Activated T-helper 2 cell treated with anti-CD3 and anti-CD28 coated beads, Interferon-gamma antibody, Interleukin-2, Interleukin-4, amounts not matched to agents 10 μg/mL and 5 μg/mL and 100 μg/mL, durations not matched to agents 14 hours and 24 hours and 36 hours (primary cell): ENCODE results near the gene KAT2A. TPM values are rescaled to one million over a fixed set of nuclear protein-coding genes. Genes with fewer than 3 reads are reported as not detected.
"Not testable (repeated sequence)": the region's sequence is repeated elsewhere in the genome, so short reads cannot be mapped to it uniquely, and the experiment has no call there.

Experiments
- DNase-seq: peaks from one replicate; pipeline ENCODE4 v3.0.0; 2021; ENCODE audit warnings: low spot score
- H3K27ac Mint-ChIP-seq: one replicate; pipeline ENCODE4 v1.8.0; 2021; ENCODE audit warnings: mixed read lengths
- H3K27me3 Mint-ChIP-seq: one replicate; pipeline ENCODE4 v1.8.0; 2021; ENCODE audit warnings: low read depth, mixed read lengths
- H3K36me3 Mint-ChIP-seq: one replicate; pipeline ENCODE4 v1.8.0; 2021; ENCODE audit warnings: low read depth, mixed read lengths
- H3K4me1 Mint-ChIP-seq: one replicate; pipeline ENCODE4 v1.8.0; 2021; ENCODE audit warnings: low read depth, mixed read lengths
- H3K4me3 Mint-ChIP-seq: one replicate; pipeline ENCODE4 v1.8.0; 2021; ENCODE audit warnings: low read depth, mild to moderate bottlenecking, moderate library complexity, mixed read lengths
- H3K9me3 Mint-ChIP-seq: one replicate; pipeline ENCODE4 v1.8.0; 2021; ENCODE audit warnings: mixed read lengths
- intact Hi-C: fragments of 100-400 bp; cut with micrococcal nuclease; formaldehyde crosslinking; loops from one replicate; pipeline ENCODE4 v1.15.1; 2023
- total RNA-seq: library from RNA; stranded (reverse); gene quantifications from 2 replicates; pipeline ENCODE4 v1.2.3, GENCODE V29; 2022

Gene KAT2A
- total RNA-seq, 1 donor from 2014 or later, result 59.6 TPM

DNA sequence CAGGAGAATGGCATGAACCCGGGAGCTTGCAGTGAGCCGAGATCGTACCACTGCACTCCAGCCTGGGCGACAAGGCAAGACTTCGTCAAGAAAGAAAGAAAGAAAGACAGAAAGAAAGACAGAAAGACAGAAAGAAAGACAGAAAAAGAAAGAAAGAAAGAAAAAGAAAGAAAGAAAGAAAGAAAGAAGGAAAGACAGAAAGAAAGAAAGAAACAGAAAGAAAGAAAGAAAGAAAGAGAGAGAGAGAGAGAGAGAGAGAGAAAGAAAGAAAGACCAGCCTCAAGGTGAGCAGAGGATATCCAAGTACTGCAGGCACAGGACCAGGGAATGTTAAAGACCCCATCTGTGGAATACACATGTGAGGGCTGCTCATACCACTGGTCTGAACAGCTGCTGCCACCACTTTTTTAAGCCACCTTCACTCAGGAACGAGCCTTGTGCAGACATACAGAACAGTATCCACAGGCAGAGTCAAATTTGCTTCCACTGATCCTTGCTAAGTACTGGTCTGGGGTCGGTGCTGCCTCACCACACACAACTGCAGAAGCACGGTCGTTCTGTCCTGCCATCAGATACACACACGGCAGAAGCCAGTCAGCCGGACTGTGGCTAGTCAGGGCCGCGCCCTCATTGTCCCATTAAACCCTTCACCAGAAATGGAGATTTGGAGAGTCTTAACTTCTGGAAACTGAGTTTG lies 25.9 kb upstream of the KAT2A start:
- Mint-ChIP-seq H3K4me1 (peaks cover 11% of the 10 kb centered on the region), H3K4me3 (no peak overlapping the region), H3K9me3 (no peaks in the 10 kb centered on the region), H3K27me3 (no peaks in the 10 kb centered on the region), H3K36me3 (peaks cover 40% of the 10 kb centered on the region), H3K27ac (no peak overlapping the region)
- DNase-seq, result no peak
- intact Hi-C loops, result no loop called here

DNA sequence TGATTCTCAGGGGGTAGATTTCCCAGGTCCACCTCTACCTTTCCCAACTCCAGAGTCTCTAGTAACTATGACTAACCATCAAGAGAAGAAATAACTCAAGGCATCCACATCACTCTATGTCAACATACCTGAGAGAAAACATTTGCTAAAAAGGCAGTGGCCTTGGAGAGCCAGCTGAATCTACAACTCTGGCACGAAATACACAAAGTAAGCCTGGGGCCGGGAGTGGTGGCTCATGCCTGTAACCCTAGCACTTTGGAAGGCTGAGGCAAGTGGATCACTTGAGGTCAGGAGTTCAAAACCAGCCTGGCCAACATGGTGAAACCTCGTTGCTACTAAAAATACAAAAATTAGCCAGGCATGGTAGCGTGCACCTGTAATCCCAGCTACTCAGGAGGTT lies 22.0 kb upstream of the KAT2A start:
- DNase-seq, H3K27ac Mint-ChIP-seq, H3K27me3 Mint-ChIP-seq, H3K9me3 Mint-ChIP-seq, H3K4me1 Mint-ChIP-seq, intact Hi-C loops, H3K4me3 Mint-ChIP-seq: not testable (repeated sequence)
- H3K36me3 Mint-ChIP-seq, result peaks cover 36% of the 10 kb centered on the region

DNA sequence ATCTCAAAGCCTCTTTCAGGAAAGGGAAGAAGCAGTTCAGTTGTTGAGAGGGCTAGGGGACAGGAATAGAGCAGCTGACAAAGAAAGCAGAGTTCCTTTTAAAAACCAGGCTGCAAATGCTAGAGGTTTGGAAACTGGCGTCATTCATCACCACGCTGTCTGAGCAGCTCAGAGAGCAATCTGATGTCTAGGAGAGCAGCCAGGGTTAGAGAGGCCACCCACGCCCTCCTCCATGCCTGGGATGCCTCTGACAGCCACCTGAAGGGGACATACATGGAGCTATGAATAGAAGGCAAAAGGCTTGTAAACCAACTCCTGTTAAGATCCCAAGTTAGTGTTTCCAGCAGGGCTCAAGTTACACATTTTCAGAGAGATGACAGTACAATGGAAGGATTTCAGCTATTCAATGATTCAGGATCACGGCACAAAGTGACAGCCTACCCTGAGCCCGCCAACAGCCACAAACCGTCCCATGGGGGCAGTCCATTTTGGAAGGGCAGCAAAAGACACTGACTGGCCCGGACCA lies 21.3 kb upstream of the KAT2A start:
- intact Hi-C loops, result no loop called here
- peaks cover 32% of the 10 kb centered on the region for H3K36me3 Mint-ChIP-seq
- DNase-seq, result no peak
- H3K27me3 Mint-ChIP-seq, result no peaks in the 10 kb centered on the region
- no peaks in the 10 kb centered on the region for H3K4me1 Mint-ChIP-seq
- no peaks in the 10 kb centered on the region for H3K9me3 Mint-ChIP-seq
- no peak overlapping the region for H3K27ac Mint-ChIP-seq
- H3K4me3 Mint-ChIP-seq, result no peak overlapping the region

DNA sequence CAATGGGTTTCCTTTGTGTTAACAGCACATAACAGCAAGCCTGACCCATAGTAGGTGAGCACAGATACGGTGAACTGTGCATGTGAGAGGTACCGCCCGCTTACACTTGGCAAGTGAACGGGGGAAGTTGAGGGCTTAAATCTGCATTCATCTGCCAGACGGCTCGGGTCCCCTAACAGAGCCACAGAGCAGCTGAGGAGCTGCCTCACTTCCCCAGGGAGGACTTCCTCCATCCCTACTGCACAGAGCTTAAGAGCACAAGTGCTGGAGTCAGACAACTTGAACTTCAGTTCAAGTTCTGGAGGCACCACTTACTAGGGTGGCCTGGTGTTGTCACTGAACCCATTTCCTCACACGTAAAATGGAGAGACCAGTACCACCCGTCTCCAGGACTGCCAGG lies 20.2 kb upstream of the KAT2A start:
- Mint-ChIP-seq H3K4me3 (no peak overlapping the region), H3K27me3 (no peaks in the 10 kb centered on the region), H3K36me3 (peaks cover 24% of the 10 kb centered on the region), H3K9me3 (no peaks in the 10 kb centered on the region), H3K4me1 (peaks cover 3% of the 10 kb centered on the region), H3K27ac (no peak overlapping the region)
- DNase-seq, result no peak
- intact Hi-C loops, result no loop called here

DNA sequence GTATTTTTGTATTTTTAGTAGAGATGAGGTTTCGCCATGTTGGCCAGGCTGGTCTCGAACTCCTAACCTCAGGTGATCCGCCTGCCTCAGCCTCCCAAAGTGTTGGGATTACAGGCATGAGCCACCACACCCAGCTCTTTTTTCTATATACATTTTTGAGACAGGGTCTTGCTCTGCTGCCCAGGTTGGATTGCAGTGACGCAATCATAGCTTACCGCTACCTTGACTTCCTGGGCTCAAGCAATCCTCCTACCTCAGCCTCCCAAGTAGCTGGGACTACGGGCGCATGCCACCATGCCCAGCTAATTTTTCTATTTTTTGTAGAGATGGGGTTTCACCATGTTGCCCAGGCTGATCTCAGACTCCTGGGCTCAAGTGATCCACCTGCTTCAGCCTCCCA lies 19.5 kb upstream of the KAT2A start:
- H3K9me3 Mint-ChIP-seq, H3K27me3 Mint-ChIP-seq, DNase-seq, H3K27ac Mint-ChIP-seq, intact Hi-C loops, H3K4me3 Mint-ChIP-seq, H3K4me1 Mint-ChIP-seq: not testable (repeated sequence)
- H3K36me3 Mint-ChIP-seq, result peaks cover 24% of the 10 kb centered on the region

DNA sequence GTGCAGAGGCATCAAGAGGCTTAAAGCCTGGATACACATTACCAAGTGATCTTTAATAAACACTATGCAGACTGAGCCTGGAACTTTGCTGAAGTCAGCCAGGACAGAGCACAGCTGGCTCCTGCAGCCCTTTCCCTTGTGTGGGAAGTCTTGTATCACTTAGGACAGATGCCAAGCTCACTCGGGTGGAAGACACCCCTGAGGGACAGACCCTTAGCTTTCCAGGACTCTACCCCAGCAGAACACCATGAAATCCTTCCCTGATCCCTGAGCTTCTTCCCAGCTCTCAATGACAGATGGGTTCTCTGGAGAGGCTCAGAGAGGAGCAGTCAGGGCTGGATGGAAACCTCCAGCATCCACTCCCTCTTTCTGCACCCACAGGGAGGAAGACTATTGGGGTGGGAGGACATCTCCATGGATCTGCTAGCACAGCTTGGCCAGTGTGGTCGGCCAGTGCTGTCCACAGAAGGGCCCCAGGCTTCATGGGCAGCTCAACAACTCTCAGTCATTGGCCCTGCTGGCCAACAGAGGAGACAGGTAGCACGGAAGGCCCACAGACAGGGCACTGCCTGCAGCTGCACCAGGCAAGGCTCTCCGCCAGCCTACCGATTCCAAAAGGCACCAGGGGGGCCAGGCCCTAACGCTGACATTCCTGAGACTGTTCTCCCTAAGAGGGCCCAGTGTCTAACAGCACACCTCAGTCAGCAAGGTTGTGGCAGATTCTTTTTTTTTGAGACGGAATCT lies 17.8 kb upstream of the KAT2A start:
- intact Hi-C loops, result no loop called here
- Mint-ChIP-seq H3K4me1 (peaks cover 13% of the 10 kb centered on the region), H3K27me3 (no peaks in the 10 kb centered on the region), H3K36me3 (peaks cover 25% of the 10 kb centered on the region), H3K4me3 (no peak overlapping the region), H3K27ac (no peak overlapping the region), H3K9me3 (no peaks in the 10 kb centered on the region)
- no peak for DNase-seq

DNA sequence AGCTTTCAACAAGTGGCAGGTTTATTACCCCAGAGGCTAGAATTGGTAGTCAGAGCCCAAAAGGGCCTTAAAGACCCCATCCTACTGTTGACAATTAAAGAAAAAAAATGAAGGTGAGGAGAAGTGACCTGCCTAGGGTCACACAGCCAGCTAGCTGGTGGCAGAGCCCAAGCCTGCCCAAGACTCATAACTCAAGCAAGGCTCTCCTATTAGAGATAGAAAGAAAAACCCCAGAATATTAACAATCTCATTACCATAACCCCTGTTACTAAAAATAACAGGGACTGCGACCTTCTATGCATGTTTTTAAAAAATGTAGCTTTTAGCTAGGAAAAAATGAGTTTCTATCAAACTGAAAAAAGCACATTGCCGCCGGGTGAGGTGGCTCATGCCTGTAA lies 15.5 kb upstream of the KAT2A start:
- intact Hi-C loops, result no loop called here
- Mint-ChIP-seq H3K27me3 (no peaks in the 10 kb centered on the region), H3K4me1 (peaks cover 29% of the 10 kb centered on the region), H3K9me3 (no peaks in the 10 kb centered on the region), H3K27ac (no peak overlapping the region), H3K4me3 (no peak overlapping the region), H3K36me3 (peaks cover 14% of the 10 kb centered on the region)
- DNase-seq, result no peak

DNA sequence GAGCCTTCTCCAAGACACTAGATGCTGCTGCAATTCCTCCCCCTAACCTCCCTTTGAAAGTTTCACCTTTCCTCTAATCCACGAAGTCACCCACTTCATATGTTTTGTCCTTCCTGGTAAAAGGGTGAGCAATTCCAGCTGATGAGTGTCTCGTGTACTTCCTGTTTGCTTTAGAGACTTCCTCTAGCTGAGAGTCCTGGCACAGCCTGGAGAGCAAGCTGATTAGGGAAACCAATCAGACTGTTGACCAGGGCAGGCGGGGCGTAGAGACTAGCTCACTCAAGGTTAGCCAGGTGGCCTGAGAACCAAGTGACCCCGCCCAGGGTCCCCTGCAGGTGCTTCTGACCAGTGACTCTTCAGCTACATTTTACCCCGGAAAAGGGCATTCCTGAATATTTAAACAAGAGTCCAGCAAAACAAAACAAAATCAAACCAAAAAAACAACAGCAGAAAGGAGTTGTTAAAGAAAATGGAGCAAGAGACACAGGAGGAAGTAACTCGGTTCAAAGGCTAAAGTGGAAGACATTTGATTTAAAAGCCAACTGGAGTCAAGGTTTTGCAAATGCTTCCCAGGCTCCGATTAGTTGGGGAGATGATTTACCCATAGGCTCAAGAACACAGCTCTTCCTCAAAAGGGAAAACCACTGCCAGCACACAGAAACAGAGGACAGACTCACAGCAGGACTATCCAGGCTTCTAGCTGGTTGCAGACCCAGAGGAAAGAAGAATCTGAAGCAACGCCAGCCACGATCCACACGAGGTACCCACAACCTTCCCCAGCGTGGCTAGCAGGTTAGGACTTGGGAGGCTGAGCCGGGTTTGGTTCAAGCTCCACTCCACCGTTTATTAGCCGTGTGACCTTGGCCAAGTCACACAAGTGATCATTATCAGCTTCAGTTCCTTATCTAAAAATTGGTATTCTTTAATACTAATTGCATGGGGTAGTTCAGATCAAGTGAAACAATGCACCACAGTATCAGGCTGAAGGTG lies 14.8 kb upstream of the KAT2A start:
- Mint-ChIP-seq H3K27me3 (no peaks in the 10 kb centered on the region), H3K27ac (no peak overlapping the region), H3K4me1 (peaks cover 32% of the 10 kb centered on the region), H3K4me3 (no peak overlapping the region), H3K9me3 (no peaks in the 10 kb centered on the region), H3K36me3 (peaks cover 14% of the 10 kb centered on the region)
- DNase-seq, result no peak
- intact Hi-C loops, result no loop called here

DNA sequence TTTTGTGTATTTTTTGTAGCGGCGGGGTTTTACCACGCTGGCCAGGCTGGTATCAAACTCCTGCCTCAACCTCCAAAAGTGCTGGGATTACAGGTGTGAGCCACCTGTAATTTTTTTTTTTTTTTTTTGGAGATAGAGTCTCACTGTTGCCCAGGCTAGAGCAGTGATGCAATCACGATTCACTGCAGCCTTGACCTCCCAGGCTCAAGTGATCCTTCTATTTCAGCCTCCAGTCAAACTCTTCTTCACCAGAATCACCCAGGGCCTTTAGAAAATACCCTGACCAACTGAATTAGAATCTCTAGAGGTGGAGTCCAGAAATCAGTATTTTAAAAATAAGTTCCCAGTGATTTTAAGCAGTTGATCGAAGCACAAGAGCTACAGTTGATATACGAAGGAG lies 14.0 kb upstream of the KAT2A start:
- no peak overlapping the region for H3K27ac Mint-ChIP-seq
- DNase-seq, result no peak
- peaks cover 21% of the 10 kb centered on the region for H3K36me3 Mint-ChIP-seq
- no peak overlapping the region for H3K4me3 Mint-ChIP-seq
- H3K27me3 Mint-ChIP-seq, result no peaks in the 10 kb centered on the region
- H3K4me1 Mint-ChIP-seq, result peaks cover 32% of the 10 kb centered on the region
- intact Hi-C loops, result no loop called here
- no peaks in the 10 kb centered on the region for H3K9me3 Mint-ChIP-seq

DNA sequence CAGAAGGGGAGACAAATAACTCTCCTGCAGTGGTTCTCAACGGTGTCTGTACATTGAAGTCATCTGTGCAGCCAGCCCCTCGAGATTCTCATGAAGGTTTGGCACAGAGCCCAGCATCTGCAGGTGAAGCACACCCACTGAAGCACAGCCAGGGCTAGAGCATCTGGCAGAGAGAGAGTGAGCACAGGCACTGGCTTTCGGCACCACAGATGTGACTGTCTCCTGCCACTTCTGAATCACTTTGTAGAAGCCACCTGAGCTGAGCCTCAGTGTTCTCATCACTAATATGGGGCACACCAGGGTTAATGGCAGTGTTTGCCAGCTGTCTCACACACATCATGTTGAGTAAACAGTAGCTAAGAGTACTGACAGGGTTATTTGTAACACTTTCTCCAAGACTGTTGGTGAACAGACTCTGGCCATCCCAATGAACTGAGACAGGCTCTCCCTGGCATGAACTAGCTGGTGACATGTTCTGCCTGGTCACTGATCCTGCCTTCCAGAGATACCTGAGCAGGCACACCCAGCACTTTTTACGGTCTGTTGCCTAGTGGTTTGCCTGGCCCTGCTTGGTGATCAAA lies 12.4 kb upstream of the KAT2A start:
- H3K27me3 Mint-ChIP-seq, result no peaks in the 10 kb centered on the region
- H3K27ac Mint-ChIP-seq, result no peak overlapping the region
- DNase-seq, result no peak
- intact Hi-C loops, result no loop called here
- peaks cover 32% of the 10 kb centered on the region for H3K4me1 Mint-ChIP-seq
- no peak overlapping the region for H3K4me3 Mint-ChIP-seq
- H3K36me3 Mint-ChIP-seq, result peaks cover 34% of the 10 kb centered on the region
- no peaks in the 10 kb centered on the region for H3K9me3 Mint-ChIP-seq

DNA sequence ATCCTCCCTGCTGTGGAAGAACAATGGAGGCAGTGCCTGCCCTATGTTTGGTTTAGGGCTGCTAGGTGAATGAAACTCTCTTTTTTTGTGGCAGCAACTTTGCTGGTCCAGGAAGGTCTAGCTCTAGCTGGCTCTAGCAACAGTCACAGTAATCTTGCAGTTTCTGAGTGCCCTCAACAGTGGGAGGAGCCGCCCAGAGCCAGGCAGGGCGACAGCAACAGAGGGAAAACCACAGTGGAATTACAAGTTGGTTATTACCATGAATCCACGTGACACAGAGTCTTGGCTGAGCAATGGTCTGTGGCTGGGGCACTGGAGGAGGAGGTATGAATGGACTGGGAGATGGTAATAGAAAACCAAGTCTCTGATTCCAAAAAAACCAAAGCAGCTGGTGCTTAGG lies 11.8 kb upstream of the KAT2A start:
- H3K4me1 Mint-ChIP-seq, result peaks cover 32% of the 10 kb centered on the region
- no peak overlapping the region for H3K4me3 Mint-ChIP-seq
- intact Hi-C loops, result no loop called here
- peaks cover 40% of the 10 kb centered on the region for H3K36me3 Mint-ChIP-seq
- H3K9me3 Mint-ChIP-seq, result no peaks in the 10 kb centered on the region
- no peak for DNase-seq
- H3K27me3 Mint-ChIP-seq, result no peaks in the 10 kb centered on the region
- peak overlapping the region; percentile 54 for H3K27ac Mint-ChIP-seq

DNA sequence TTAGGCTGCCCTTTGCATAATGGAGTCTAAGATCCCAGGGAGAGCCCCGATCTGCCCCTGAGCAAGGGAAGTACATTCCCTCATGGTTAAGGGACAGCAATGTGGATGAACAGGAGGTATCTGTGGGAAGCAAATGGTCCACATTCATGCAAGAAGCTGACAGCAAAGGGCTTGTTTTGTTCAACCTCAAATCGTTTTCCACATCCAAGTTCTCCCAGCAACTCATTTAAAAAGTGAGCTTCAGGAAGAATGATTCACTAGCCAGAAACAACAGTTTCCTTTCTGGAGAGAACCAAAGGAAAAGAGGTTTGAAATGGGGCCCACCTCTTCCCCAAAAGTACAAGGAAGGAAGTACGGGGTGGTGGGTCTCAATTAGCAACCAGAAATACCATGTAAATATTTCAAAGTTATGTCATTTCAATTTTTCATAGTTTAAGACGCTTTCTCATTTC lies 10.8 kb upstream of the KAT2A start:
- Mint-ChIP-seq H3K36me3 (peaks cover 48% of the 10 kb centered on the region), H3K4me3 (no peak overlapping the region), H3K4me1 (peaks cover 32% of the 10 kb centered on the region), H3K27ac (no peak overlapping the region), H3K9me3 (no peaks in the 10 kb centered on the region), H3K27me3 (no peaks in the 10 kb centered on the region)
- no peak for DNase-seq
- intact Hi-C loops, result no loop called here
